Left kidney (tissue), 2 donors: ENCODE data around the gene POU6F2. TPM values are rescaled to one million over a fixed set of nuclear protein-coding genes. Genes with fewer than 3 reads are reported as not detected.

Experiments used
- DNase-seq: peaks from one replicate; pipeline ENCODE4 v3.0.0-alpha.2; 2013
- polyA plus RNA-seq: library from polyadenylated mRNA; unstranded; fragments of 120-200 nt; gene quantifications from one replicate; pipeline ENCODE4 v1.2.1, GENCODE V29; 2013; ENCODE audit not compliant: insufficient read length

The POU6F2 gene
- polyA plus RNA-seq, 1 donor, result 0.18 TPM

- no peak for DNase-seq
These were observed 468.8 kb downstream of the POU6F2 start for GRCh38 chr7:39446546-39446945.

- DNase-seq, result no peak
These were observed 474.2 kb downstream of the POU6F2 start for GRCh38 chr7:39451901-39452300.

- DNase-seq, result no peak
These were observed 476.1 kb downstream of the POU6F2 start for GRCh38 chr7:39453743-39454355.

GRCh38 chr7:39458061-39458745 is 480.5 kb downstream of the POU6F2 start:
- no peak for DNase-seq

GRCh38 chr7:39459636-39460035 is 481.9 kb downstream of the POU6F2 start:
- DNase-seq, result no peak

GRCh38 chr7:39460486-39460885 is 482.8 kb downstream of the POU6F2 start:
- DNase-seq, result no peak

GRCh38 chr7:39461263-39461820 is 483.6 kb downstream of the POU6F2 start:
- no peak for DNase-seq

DNA sequence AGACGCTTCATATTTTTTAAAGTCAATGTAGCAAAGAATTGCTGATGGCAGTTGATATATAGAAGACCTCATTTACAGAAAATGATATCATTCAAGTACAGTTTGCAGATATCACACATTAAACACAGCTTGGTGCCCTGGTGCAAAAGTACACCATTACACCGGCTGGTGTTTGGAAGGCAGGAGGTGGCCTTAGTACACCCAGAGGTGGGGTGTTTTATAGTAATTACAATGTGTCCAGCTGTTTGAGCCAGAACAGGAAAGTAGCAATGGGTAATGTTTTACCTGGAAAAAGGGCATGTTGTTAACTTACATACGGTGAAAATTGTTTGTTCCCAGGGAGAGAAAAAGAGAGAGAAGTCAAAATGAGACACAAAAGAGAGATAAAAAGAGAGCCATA is 485.5 kb downstream of the POU6F2 start:
- DNase-seq, result no peak

DNA sequence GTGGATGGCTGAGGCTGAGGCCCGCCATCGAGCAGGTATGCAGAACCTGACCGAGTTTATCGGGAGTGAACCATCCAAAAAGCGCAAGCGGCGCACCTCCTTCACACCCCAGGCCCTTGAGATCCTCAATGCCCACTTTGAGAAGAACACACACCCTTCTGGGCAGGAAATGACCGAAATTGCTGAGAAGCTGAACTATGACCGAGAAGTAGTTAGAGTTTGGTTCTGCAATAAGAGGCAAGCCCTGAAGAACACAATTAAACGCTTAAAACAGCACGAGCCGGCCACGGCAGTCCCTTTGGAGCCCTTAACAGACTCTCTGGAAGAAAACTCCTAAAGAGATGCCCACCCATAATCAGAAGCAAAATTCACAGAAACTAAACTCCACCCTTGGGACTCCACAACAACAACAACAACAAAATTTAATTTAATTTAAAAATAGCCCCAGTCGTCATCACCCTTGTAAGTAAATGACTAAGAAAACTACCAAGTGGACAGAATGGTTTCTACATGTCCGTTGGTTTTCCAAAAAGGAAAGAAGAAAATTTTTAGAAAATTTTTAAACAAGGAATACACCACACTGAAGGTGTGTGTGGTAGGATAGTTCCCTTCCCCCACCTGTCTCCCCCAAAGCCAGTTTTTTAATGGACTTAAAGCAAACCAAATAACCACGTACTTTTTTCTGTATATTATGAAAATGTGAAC is 486.8 kb downstream of the POU6F2 start:
- no peak for DNase-seq

DNA sequence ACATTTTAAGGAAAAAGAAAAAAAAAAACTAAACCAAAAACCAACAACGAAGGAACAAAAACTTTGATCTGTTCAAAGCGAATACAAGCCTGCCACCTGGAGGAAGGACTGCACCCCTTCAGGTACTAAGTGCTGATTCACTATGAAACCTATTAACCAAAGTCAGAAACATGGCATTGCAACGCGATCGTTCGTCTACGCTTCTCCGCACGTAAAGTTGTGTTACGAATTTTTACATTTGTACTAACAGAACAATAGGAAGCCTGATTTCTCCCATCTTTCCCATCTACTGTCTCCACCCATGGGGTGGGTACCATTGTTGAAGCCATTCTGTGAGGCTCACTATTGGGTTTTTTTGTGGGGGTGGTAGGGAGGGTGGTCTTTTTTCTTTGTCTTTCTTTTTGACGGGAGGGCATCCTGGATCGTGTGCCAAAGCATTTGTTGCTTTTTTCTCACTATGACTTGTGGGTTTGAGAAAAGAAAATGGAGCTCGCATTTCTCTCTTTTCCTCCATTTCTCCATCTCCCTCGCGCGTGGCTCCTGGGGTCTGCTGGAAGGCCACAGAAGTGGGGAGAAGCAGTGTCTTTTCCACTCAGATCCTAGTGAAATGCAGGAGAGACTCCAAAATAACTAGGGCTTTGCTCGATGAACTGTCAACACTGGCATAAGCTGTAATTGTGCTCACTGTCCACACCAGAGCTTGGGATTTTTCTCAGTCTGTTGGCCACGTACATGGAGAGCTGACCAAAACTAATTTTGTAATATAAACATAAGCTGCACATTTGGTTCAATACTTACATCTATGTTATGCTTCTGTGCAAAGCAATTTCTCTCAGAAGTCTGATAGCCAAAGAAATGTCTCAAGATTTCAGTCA is 487.6 kb downstream of the POU6F2 start:
- DNase-seq, result peak; percentile 78

- DNase-seq, result no peak
These were observed 490.6 kb downstream of the POU6F2 start for GRCh38 chr7:39468261-39468660.

- DNase-seq, result no peak
These were observed 491.2 kb downstream of the POU6F2 start for GRCh38 chr7:39468808-39469374.

DNA sequence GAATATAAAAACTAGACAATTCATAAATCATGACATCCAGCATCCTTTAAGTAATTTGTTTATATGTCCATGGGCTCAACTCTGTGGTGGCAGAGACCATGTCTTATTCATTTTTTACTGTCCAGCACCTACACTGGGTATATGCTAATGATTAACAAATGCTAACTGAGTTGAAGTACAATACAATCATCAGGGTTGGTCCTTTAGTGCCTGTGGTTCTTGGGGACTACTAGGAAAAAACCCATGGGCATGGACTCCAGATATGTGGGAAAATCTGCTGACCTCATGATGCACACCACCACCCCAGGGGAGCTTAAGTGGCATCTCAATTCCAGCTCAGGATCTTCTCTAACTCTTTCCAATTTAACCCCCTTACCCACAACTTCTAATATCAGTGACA is 503.2 kb downstream of the POU6F2 start:
- no peak for DNase-seq

DNA sequence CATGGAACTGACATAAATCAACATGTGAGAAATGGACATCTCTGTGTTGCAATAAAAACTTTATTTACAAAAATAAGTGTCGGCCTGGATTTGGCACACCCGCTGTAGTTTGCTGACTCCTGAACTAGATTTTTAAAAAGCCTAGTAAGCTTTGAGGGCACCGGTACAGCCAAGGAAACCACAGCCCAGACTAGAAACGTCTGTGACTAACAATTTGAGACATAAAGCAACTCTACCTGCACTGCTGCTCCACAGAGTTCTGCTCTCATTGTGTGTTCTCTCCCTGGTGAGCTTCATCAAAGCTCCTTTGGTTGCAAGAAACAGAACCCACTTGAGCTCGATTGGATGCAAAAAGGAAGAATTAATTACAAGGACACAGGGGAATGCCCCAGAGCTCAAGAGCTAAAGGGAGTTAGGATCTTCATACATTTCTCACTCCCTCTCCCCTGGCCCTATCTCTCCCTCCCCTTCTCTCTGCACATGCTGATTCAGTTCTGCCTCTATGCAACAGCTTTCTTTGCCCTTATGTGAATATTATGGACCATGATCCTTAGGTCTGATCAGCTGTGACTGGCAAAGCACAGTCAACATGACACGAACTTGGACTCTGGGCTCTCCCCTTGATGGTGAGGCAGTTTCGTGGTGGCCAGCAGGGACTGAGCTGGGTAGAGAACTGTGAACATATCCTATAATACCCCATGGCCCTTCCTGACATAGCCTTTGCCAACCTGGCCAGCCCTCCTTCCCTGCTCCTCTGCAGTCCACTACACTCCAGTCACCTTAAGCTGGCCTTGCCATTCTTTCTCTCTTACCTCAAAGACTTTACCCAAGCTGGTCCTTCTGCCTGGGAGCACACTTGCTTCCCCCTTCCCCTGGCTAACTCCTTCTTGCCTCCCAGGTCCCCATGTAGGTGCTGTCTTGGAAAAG is 511.0 kb downstream of the POU6F2 start:
- no peak for DNase-seq

DNA sequence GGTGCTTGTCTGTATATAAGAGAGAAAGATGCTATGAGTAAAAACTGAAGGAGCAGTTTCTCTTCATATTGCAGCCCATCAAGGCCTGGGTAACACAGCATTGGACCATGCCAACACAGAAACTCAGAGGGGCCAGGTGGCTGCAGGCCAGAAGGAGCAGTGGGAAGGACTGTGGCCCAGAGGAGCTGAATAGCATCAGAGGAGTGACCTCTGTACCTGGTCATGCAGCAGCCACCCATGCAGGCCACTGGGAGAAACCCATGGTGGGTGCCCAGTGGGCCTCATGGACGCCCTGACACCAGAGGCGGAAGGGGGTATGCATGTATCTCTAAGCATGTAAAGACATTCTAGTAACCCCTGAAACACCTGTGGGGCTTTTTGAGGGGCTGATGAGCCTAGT is 512.6 kb downstream of the POU6F2 start:
- DNase-seq, result no peak

DNA sequence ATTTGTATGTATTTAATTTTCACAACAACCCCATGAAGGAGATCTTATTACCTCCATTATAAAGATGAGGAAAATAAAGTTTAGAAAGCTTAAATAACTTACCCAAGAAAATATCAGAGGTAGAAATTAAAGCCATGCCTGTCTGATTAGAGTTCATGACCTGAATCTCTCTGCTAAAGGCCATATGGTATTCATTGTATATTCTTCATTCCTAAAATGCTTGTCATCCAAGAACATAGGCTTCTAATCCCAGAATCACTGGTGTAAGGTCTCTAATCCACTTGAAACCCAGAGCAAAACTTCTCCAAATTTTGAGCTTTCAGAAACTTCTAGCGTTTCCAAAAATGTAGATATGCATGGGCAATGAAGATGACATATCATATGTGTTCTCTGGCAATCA is 516.2 kb downstream of the POU6F2 start:
- DNase-seq, result no peak

DNA sequence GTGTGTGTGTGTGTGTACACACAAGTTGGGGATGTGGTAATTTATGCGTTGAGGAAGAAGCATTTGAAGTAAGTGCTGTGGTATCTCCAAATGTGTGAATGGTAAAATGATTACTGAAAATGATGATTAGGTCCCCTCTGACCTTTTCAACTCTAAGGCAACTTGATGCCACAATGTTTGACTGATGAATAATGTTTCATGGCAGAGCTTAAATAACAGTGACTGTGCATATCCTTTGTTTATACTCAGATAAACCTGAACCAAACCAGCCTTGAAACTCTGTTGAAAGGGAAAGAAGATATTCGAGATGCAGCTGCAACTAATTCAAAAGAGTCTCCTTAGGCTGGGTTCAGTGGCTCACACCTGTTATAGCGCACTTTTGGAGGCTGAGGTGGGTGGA is 523.6 kb downstream of the POU6F2 start:
- no peak for DNase-seq

- DNase-seq, result no peak
These were observed 527.3 kb downstream of the POU6F2 start for GRCh38 chr7:39504963-39505362.

- no peak for DNase-seq
These were observed 530.3 kb downstream of the POU6F2 start for GRCh38 chr7:39507866-39508551.

- no peak for DNase-seq
These were observed 531.7 kb downstream of the POU6F2 start for GRCh38 chr7:39509436-39509835.
